Liver (tissue), 3 donors: Measurements from ENCODE around the gene RIN1.

ENCODE experiments used
- ATF3 ChIP-seq: IDR thresholded peaks from 2 replicates; pipeline ENCODE4 v1.6.1; 2016; ENCODE audit warnings: antibody characterized with exemption
- CTCF ChIP-seq: fragments of 150-350 bp; IDR thresholded peaks from 2 replicates; pipeline ENCODE4 v1.5.1; 2017; ENCODE audit warnings: improper control_type of control experiment, low read depth, low read length; ENCODE audit not compliant: missing input control
- EGR1 ChIP-seq, 2 donors: IDR thresholded peaks; 2 replicates each; pipeline ENCODE4 v1.6.1; 2016 to 2018; ENCODE audit warnings: antibody characterized with exemption in 2 of 2, low read depth in 2 of 2
- FOXA1 ChIP-seq: IDR thresholded peaks from 2 replicates; pipeline ENCODE4 v1.6.1; 2016; ENCODE audit warnings: antibody characterized with exemption
- GABPA ChIP-seq, 2 donors: IDR thresholded peaks in 1 of 2; conservative IDR thresholded peaks in 1 of 2; 2 replicates each; pipeline ENCODE4 v1.6.1; 2016; ENCODE audit warnings: antibody characterized with exemption in 2 of 2, mild to moderate bottlenecking in 1 of 2, moderate library complexity in 1 of 2
- JUND ChIP-seq, 2 donors: IDR thresholded peaks; 2 replicates each; pipeline ENCODE4 v1.6.1; 2016; ENCODE audit warnings: antibody characterized with exemption in 2 of 2
- MAX ChIP-seq: IDR thresholded peaks from 2 replicates; pipeline ENCODE4 v1.6.1; 2016; ENCODE audit warnings: antibody characterized with exemption
- RAD21 ChIP-seq, 2 donors: IDR thresholded peaks; 2 replicates each; pipeline ENCODE4 v1.6.1; 2016; ENCODE audit warnings: antibody characterized with exemption in 2 of 2, mild to moderate bottlenecking in 2 of 2
- REST ChIP-seq: IDR thresholded peaks from 2 replicates; pipeline ENCODE4 v1.6.1; 2016; ENCODE audit warnings: antibody characterized with exemption, mild to moderate bottlenecking
- SP1 ChIP-seq: IDR thresholded peaks from 2 replicates; pipeline ENCODE4 v1.6.1; 2018; ENCODE audit warnings: antibody characterized with exemption, mild to moderate bottlenecking
- TAF1 ChIP-seq: conservative IDR thresholded peaks from 2 replicates; pipeline ENCODE4 v1.6.1; 2016; ENCODE audit warnings: antibody characterized with exemption, mild to moderate bottlenecking
- YY1 ChIP-seq: IDR thresholded peaks from 2 replicates; pipeline ENCODE4 v1.6.1; 2016; ENCODE audit warnings: antibody characterized with exemption, mild to moderate bottlenecking
- ZBTB33 ChIP-seq: IDR thresholded peaks from 2 replicates; pipeline ENCODE4 v1.6.1; 2016; ENCODE audit warnings: antibody characterized with exemption
- donor health status: healthy.
- donor health status: healthy.

GRCh38 chr11:66369073-66369894 is 33.0 kb upstream of the RIN1 start:
- no peak for TF ChIP-seq TAF1
- no peak for TF ChIP-seq SP1
- no peak for TF ChIP-seq CTCF
- no peak for TF ChIP-seq GABPA (IDR thresholded peaks at IDR 0.05 in 1 of 2, conservative IDR thresholded peaks at IDR 0.05 in 1 of 2)
- TF ChIP-seq RAD21 (IDR thresholded peaks at IDR 0.05): no peak
- no peak for TF ChIP-seq JUND (IDR thresholded peaks at IDR 0.05)
- no peak for TF ChIP-seq MAX
- no peak for TF ChIP-seq YY1
- no peak for TF ChIP-seq REST
- no peak for TF ChIP-seq FOXA1
- TF ChIP-seq ZBTB33: no peak
- no peak for TF ChIP-seq EGR1 (IDR thresholded peaks at IDR 0.05; ENCODE audit: low read depth in 2 of 2)
- TF ChIP-seq ATF3: no peak
